Activated B cell treated with CpG ODN at 0.5 μM for 24 hours (primary cell): ENCODE data around the gene SMAD1. TPM values are rescaled to one million over a fixed set of nuclear protein-coding genes. Genes with fewer than 3 reads are reported as not detected.

Experiments used
- ATAC-seq: fragments of 200-7000 bp; cut with Tn5 transposase; one replicate; pipeline ENCODE4 v1.10.0; 2021; ENCODE audit warnings: low read depth, mild to moderate bottlenecking, moderate library complexity
- CTCF ChIA-PET: fragments of 350-600 bp; sonication (Branson Sonifier 250); formaldehyde crosslinking; loops from one replicate; lab custom pipeline; 2021; ENCODE audit warnings: antibody characterized with exemption; lab: Charles Lee
- POLR2A ChIA-PET: fragments of 350-600 bp; sonication (Branson Sonifier 250); formaldehyde crosslinking; loops from one replicate; lab custom pipeline; 2021; ENCODE audit warnings: antibody characterized with exemption; lab: Charles Lee
- DNase-seq: peaks from one replicate; pipeline ENCODE4 v3.0.0; 2022
- H3K27ac Mint-ChIP-seq: one replicate; pipeline ENCODE4 v1.8.0; 2020; ENCODE audit warnings: mixed read lengths
- H3K27me3 Mint-ChIP-seq: one replicate; pipeline ENCODE4 v1.8.0; 2021; ENCODE audit warnings: mixed read lengths
- H3K36me3 Mint-ChIP-seq: one replicate; pipeline ENCODE4 v1.8.0; 2021; ENCODE audit warnings: low read depth, mixed read lengths
- H3K4me1 Mint-ChIP-seq: one replicate; pipeline ENCODE4 v1.8.0; 2021; ENCODE audit warnings: mixed read lengths
- H3K4me3 Mint-ChIP-seq: one replicate; pipeline ENCODE4 v1.8.0; 2020; ENCODE audit warnings: mild to moderate bottlenecking, mixed read lengths
- H3K9me3 Mint-ChIP-seq: one replicate; pipeline ENCODE4 v1.8.0; 2020; ENCODE audit warnings: mixed read lengths
- intact Hi-C: fragments of 100-400 bp; cut with micrococcal nuclease; formaldehyde crosslinking; loops from one replicate; pipeline ENCODE4 v1.15.1; 2024
- total RNA-seq: library from RNA; stranded (reverse); gene quantifications from 2 replicates; pipeline ENCODE4 v1.2.3, GENCODE V29; 2022
- TF ChIP-seq, protein P1 (sequence below): fragments of 200-600 bp; IDR thresholded peaks from one replicate; pipeline ENCODE4 v1.8.0; 2022; ENCODE audit warnings: antibody characterized with exemption, mild to moderate bottlenecking

The SMAD1 gene
- total RNA-seq, 1 donor from 2014 or later, result not detected

DNA sequence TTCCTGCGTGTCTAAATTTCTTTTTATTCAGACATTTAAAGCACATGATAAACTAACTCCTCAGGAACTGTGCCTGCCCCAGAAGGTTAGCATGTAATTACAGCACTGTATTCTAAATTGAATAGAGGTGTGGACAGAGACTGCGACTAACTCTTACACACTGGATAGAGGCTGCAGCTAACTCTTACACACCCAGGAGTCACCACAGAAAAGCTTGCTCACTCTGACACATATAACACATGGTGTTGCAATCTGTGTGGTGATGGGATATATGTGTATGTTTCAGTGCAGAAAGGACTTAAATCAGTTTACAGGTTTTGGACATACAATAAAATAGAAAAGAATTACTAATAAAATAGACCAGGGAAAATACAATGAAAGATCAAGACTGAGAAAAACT lies 41.5 kb downstream of the SMAD1 start:
- intact Hi-C loops, result no loop called here
- DNase-seq, result no peak
- no peak overlapping the region for H3K4me3 Mint-ChIP-seq
- ChIA-PET CTCF (no interaction called here), POLR2A (no interaction called here)
- ATAC-seq, result no peak
- TF ChIP-seq, protein P1, sequence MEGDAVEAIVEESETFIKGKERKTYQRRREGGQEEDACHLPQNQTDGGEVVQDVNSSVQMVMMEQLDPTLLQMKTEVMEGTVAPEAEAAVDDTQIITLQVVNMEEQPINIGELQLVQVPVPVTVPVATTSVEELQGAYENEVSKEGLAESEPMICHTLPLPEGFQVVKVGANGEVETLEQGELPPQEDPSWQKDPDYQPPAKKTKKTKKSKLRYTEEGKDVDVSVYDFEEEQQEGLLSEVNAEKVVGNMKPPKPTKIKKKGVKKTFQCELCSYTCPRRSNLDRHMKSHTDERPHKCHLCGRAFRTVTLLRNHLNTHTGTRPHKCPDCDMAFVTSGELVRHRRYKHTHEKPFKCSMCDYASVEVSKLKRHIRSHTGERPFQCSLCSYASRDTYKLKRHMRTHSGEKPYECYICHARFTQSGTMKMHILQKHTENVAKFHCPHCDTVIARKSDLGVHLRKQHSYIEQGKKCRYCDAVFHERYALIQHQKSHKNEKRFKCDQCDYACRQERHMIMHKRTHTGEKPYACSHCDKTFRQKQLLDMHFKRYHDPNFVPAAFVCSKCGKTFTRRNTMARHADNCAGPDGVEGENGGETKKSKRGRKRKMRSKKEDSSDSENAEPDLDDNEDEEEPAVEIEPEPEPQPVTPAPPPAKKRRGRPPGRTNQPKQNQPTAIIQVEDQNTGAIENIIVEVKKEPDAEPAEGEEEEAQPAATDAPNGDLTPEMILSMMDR, result no peak
- H3K4me1 Mint-ChIP-seq, result peaks cover 5% of the 10 kb centered on the region
- H3K27me3 Mint-ChIP-seq, result peaks cover 2% of the 10 kb centered on the region
- H3K9me3 Mint-ChIP-seq, result no peaks in the 10 kb centered on the region
- H3K36me3 Mint-ChIP-seq, result no peaks in the 10 kb centered on the region
- H3K27ac Mint-ChIP-seq, result no peak overlapping the region

DNA sequence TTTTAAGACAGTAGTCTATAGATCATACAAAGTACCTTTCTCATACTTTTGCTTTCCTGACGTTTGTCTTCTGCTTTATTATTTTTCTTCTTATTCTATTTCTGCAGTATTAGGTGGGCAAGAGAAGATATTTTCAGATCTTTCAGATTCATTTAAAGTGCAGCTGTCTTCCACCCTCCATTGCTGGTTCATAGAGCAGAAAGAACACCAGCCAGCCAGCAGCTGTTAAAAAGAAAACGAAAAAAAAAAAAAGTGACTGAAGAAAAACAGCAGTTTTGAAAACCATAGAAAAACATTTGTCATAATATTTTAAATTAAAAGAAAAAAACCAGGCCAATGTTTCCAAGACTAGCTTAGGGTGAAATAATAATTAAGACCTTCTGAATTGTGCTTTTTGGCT lies 42.9 kb downstream of the SMAD1 start:
- H3K27me3 Mint-ChIP-seq, result peaks cover 2% of the 10 kb centered on the region
- ChIA-PET CTCF (no interaction called here), POLR2A (no interaction called here)
- no peak overlapping the region for H3K27ac Mint-ChIP-seq
- intact Hi-C loops, result no loop called here
- TF ChIP-seq, protein P1, result no peak
- no peak overlapping the region for H3K4me3 Mint-ChIP-seq
- ATAC-seq (no peak), DNase-seq (no peak)
- no peaks in the 10 kb centered on the region for H3K36me3 Mint-ChIP-seq
- no peaks in the 10 kb centered on the region for H3K9me3 Mint-ChIP-seq
- H3K4me1 Mint-ChIP-seq, result peaks cover 5% of the 10 kb centered on the region

DNA sequence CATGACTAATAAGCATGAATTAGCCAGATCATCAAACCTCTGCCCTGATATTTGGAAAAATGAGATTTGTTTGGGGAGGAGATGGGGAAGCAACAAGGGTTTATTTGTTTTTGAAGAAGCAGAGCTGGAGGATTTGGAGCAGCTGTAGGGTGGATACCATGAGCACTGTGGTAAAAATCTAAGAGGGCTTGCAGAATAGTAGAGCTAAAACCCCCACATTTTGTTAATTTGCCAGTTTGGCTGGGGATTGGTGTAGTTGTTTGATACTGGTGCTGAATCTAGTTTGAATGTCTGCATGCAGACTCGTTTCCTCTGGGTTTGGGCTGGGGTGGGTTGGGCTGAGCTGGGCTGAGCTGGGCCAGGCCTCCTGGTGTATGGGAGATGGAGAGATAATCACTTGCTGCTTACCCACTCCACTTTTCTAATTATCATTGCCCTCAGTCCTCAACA lies 43.7 kb downstream of the SMAD1 start:
- no peaks in the 10 kb centered on the region for H3K36me3 Mint-ChIP-seq
- ATAC-seq (no peak), DNase-seq (no peak)
- POLR2A ChIA-PET, result no interaction called here
- H3K4me1 Mint-ChIP-seq, result peaks cover 5% of the 10 kb centered on the region
- no peaks in the 10 kb centered on the region for H3K9me3 Mint-ChIP-seq
- H3K4me3 Mint-ChIP-seq, result no peak overlapping the region
- H3K27me3 Mint-ChIP-seq, result peaks cover 2% of the 10 kb centered on the region
- H3K27ac Mint-ChIP-seq, result no peak overlapping the region
- CTCF ChIA-PET, result no interaction called here
- TF ChIP-seq, protein P1, result no peak
- intact Hi-C loops, result no loop called here

DNA sequence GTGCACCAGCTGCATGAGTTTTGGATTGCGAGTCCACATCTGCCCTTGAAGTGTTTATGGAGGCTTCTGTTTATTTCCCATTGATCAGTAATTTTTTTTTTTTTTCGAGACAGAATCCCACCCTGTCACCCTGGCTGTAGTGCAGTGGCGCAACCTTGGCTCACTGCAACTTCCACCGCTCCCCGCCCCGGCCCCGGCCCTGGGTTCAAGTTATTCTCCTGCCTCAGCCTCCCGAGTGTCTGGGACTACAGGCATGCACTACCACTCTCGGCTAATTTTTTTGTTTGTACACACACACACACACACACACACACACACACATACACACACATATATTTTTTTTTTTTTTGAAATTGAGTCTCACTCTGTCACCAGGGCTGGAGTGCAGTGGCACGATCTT lies 46.1 kb downstream of the SMAD1 start:
- Mint-ChIP-seq H3K4me3 (no peak overlapping the region), H3K4me1 (peaks cover 5% of the 10 kb centered on the region), H3K9me3 (no peaks in the 10 kb centered on the region), H3K27ac (no peak overlapping the region), H3K36me3 (no peaks in the 10 kb centered on the region), H3K27me3 (no peaks in the 10 kb centered on the region)
- DNase-seq, result no peak
- no peak for ATAC-seq
- intact Hi-C loops, result no loop called here
- TF ChIP-seq, protein P1, result no peak
- ChIA-PET CTCF (no interaction called here), POLR2A (interaction anchor here (0.6 kb wide), 1 partner anchor 9 kb away, joined by 7 read pairs; no protein-coding TSS in a partner anchor)

DNA sequence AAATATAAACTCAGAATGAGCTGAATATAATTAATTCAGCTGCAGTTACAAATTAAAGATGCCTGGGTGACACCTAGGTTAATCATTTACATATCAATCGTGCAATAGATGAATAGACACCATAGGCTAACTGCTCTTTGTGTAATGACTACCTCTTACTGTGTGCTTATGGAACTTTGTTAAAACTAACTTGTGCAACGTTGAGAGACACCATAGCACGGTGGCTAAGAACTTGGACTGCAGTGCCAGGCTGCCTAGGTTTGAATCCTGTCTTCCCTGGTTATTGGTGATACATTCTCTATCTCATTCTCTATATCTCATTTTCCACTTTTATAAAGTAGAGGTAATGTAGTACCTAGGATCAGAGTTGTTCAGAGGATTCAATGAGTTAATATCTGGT lies 46.9 kb downstream of the SMAD1 start:
- TF ChIP-seq, protein P1, result no peak
- CTCF ChIA-PET, result no interaction called here
- H3K4me3 Mint-ChIP-seq, result no peak overlapping the region

More for the DNA sequence above, 46.9 kb downstream of the SMAD1 start:
- Mint-ChIP-seq H3K4me1 (peaks cover 5% of the 10 kb centered on the region), H3K27me3 (no peaks in the 10 kb centered on the region), H3K36me3 (no peaks in the 10 kb centered on the region), H3K9me3 (no peaks in the 10 kb centered on the region), H3K27ac (no peak overlapping the region)
- DNase-seq (no peak), ATAC-seq (no peak)
- intact Hi-C loops, result no loop called here
- POLR2A ChIA-PET, result interaction anchor here (0.6 kb wide), 1 partner anchor 10 kb away, joined by 7 read pairs; no protein-coding TSS in a partner anchor
